HCT116 (cell line): Measurements from ENCODE around the gene LRRC9. TPM values are rescaled to one million over a fixed set of nuclear protein-coding genes. Genes with fewer than 3 reads are reported as not detected.

ENCODE experiments used
- ATAC-seq: fragments of 200-7000 bp; cut with Tn5 transposase; 2 replicates; pipeline ENCODE4 v1.9.1; 2020; ENCODE audit warnings: mild to moderate bottlenecking, moderate library complexity
- BruUV-seq: library from RNA; stranded (reverse); fragments of 400-500 nt; replicated peaks from 2 replicates; lab custom pipeline; 2021; lab: Mats Ljungman, UMichigan
- CTCF ChIA-PET: fragments of 300-600 bp; sonication (Branson Sonifier 250); formaldehyde crosslinking; loops from one replicate; lab custom pipeline; 2021; ENCODE audit warnings: antibody characterized with exemption; lab: Charles Lee
- POLR2A ChIA-PET: fragments of 300-600, 350-600 bp; sonication (Branson Sonifier 250); formaldehyde crosslinking; loops from one replicate; lab custom pipeline; 2021; ENCODE audit warnings: antibody characterized with exemption; lab: Charles Lee
- RAD21 ChIA-PET, 2 experiments: fragments of 300-600 bp; sonication (Branson Sonifier 250); formaldehyde crosslinking; loops; one replicate each; lab custom pipeline; 2023; ENCODE audit warnings: low total read pairs in 2 of 2; ENCODE audit not compliant: uncharacterized antibody in 2 of 2, unreplicated experiment in 2 of 2, low non-redundant PET in 1 of 2; lab: Charles Lee
- DNase-seq: peaks from one replicate; pipeline ENCODE4 v3.0.0-alpha.2; 2010; ENCODE audit warnings: low read depth, low spot score
- H2AFZ ChIP-seq: fragments of 200-600 bp; shearing (Covaris generic), sonication (generic); 2 replicates; pipeline ENCODE4 v1.6.1; 2017; ENCODE audit warnings: low read depth, mixed run types, mixed read lengths, antibody characterized with exemption, low read length; ENCODE audit not compliant: poor library complexity, severe bottlenecking
- H3K27ac ChIP-seq: 2 replicates; pipeline ENCODE4 v1.5.1; 2012; ENCODE audit warnings: low read depth, low read length
- H3K27me3 ChIP-seq: fragments of 200-600 bp; sonication (generic); 2 replicates; pipeline ENCODE4 v1.6.1; 2016; ENCODE audit warnings: mixed run types, low read length, mixed read lengths; ENCODE audit not compliant: insufficient read depth
- H3K36me3 ChIP-seq, 2 experiments: fragments of 200-500 bp in 1 of 2; fragments of 200-600 bp in 1 of 2; sonication (Bioruptor generic) in 1 of 2; sonication (generic) in 1 of 2; 2 replicates each; pipeline versions ENCODE4 v1.5.1 to v1.6.1; 2014 to 2016; ENCODE audit warnings: low read length in 2 of 2, inconsistent platforms in 1 of 2, mixed read lengths in 1 of 2, mixed run types in 1 of 2; ENCODE audit not compliant: insufficient read depth in 2 of 2, control insufficient read depth in 1 of 2
- H3K4me1 ChIP-seq, 2 experiments: fragments of 200-600 bp in 1 of 2; sonication (generic) in 1 of 2; 2 replicates each; pipeline versions ENCODE4 v1.5.1 to v1.6.1; 2012 to 2017; ENCODE audit warnings: low read length in 2 of 2, inconsistent platforms in 1 of 2, mild to moderate bottlenecking in 1 of 2, mixed read lengths in 1 of 2, mixed run types in 1 of 2, moderate library complexity in 1 of 2; ENCODE audit not compliant: insufficient read depth in 2 of 2, control insufficient read depth in 1 of 2
- H3K4me2 ChIP-seq: fragments of 200-600 bp; sonication (generic); 2 replicates; pipeline ENCODE4 v1.6.1; 2017; ENCODE audit warnings: mixed run types, low read length, mixed read lengths
- H3K4me3 ChIP-seq, 2 experiments: fragments of 200-600 bp in 1 of 2; sonication (generic) in 1 of 2; replicated peaks in 1 of 2; 2 replicates each; pipeline ENCODE4 v1.5.1; 2011 to 2016; ENCODE audit warnings: low read length in 2 of 2, control low read depth in 1 of 2, low read depth in 1 of 2, mild to moderate bottlenecking in 1 of 2, mixed read lengths in 1 of 2, mixed run types in 1 of 2
- H3K79me2 ChIP-seq: fragments of 200-600 bp; sonication (generic); 2 replicates; pipeline ENCODE4 v1.6.1; 2017; ENCODE audit warnings: mild to moderate bottlenecking, mixed run types, low read length, moderate library complexity, mixed read lengths; ENCODE audit not compliant: insufficient read depth
- H3K9ac ChIP-seq: fragments of 200-600 bp; sonication (generic); 2 replicates; pipeline ENCODE4 v1.6.1; 2016; ENCODE audit warnings: low read length, mixed read lengths
- H3K9me2 ChIP-seq: fragments of 200-600 bp; sonication (generic), shearing (Covaris generic); 2 replicates; pipeline ENCODE4 v1.6.1; 2017; ENCODE audit warnings: mixed run types, mild to moderate bottlenecking, moderate library complexity; ENCODE audit not compliant: insufficient read depth
- H3K9me3 ChIP-seq, 2 experiments: fragments of 200-500 bp in 1 of 2; fragments of 200-600 bp in 1 of 2; sonication (Bioruptor generic) in 1 of 2; sonication (generic) in 1 of 2; 2 replicates each; pipeline ENCODE4 v1.6.1; 2014 to 2017; ENCODE audit warnings: low read length in 2 of 2, mixed read lengths in 2 of 2, inconsistent platforms in 1 of 2, low read depth in 1 of 2, mild to moderate bottlenecking in 1 of 2, mixed run types in 1 of 2, moderate library complexity in 1 of 2; ENCODE audit not compliant: control insufficient read depth in 1 of 2, insufficient read depth in 1 of 2
- H4K20me1 ChIP-seq: fragments of 200-600 bp; sonication (generic), shearing (Covaris generic); 2 replicates; pipeline ENCODE4 v1.6.1; 2017; ENCODE audit warnings: mixed run types, mild to moderate bottlenecking, moderate library complexity; ENCODE audit not compliant: insufficient read depth
- CBX3 ChIP-seq: IDR thresholded peaks from 2 replicates; pipeline ENCODE4 v1.6.1; 2012; ENCODE audit warnings: low read depth
- CTCF ChIP-seq, 3 experiments: fragments of 200-600 bp in 1 of 3; sonication (generic) in 1 of 3; IDR thresholded peaks in 2 of 3; conservative IDR thresholded peaks in 1 of 3; 2 replicates each; pipeline ENCODE4 v1.5.1; 2012 to 2017; ENCODE audit warnings: low read depth in 2 of 3, low read length in 2 of 3, antibody characterized with exemption in 1 of 3, borderline replicate concordance in 1 of 3, control low read depth in 1 of 3, mild to moderate bottlenecking in 1 of 3, mixed read lengths in 1 of 3, mixed run types in 1 of 3, moderate library complexity in 1 of 3; ENCODE audit not compliant: insufficient read depth in 1 of 3
- ELF1 ChIP-seq: IDR thresholded peaks from 2 replicates; pipeline ENCODE4 v1.6.1; 2012; ENCODE audit warnings: low read depth, borderline replicate concordance
- MAX ChIP-seq: IDR thresholded peaks from 2 replicates; pipeline ENCODE4 v1.6.1; 2012
- POLR2A ChIP-seq: IDR thresholded peaks from 2 replicates; pipeline ENCODE4 v1.7.0; 2011; ENCODE audit warnings: borderline replicate concordance; ENCODE audit not compliant: insufficient read depth, insufficient read length; ENCODE audit errors: extremely low read depth
- RAD21 ChIP-seq: IDR thresholded peaks from 2 replicates; pipeline ENCODE4 v1.6.1; 2012; ENCODE audit warnings: low read depth, mild to moderate bottlenecking
- REST ChIP-seq: IDR thresholded peaks from 2 replicates; pipeline ENCODE4 v1.6.1; 2012; ENCODE audit warnings: low read depth
- ZBTB33 ChIP-seq: IDR thresholded peaks from 2 replicates; pipeline ENCODE4 v1.6.1; 2011; ENCODE audit warnings: mild to moderate bottlenecking, low read length, moderate library complexity; ENCODE audit not compliant: insufficient replicate concordance; ENCODE audit errors: extremely low read depth
- intact Hi-C: fragments of 100-400 bp; cut with micrococcal nuclease; formaldehyde crosslinking; loops from 2 replicates; pipeline ENCODE4 v1.10.0; 2022
- total RNA-seq: library from RNA; stranded (reverse); gene quantifications from one replicate; pipeline ENCODE4 v1.2.1, GENCODE V29; 2021; ENCODE audit not compliant: unreplicated experiment

The LRRC9 gene
- total RNA-seq, 1 experiment from 2014 or later = not detected

GRCh38 chr14:59918824-59919569 is 947 bp upstream of the LRRC9 start:
- no peaks in the 10 kb centered on the region for H3K27me3 ChIP-seq
- H3K9ac ChIP-seq = no peak overlapping the region
- H3K9me2 ChIP-seq = no peaks in the 10 kb centered on the region
- intact Hi-C loops = loop anchor here (1.0 kb wide), 1 partner anchor 287 kb away; no protein-coding TSS in a partner anchor
- RAD21 ChIA-PET = interaction anchor here in 1 of 2 experiments (0.6 kb wide), 1 partner anchor 406 kb away, joined by 4 read pairs; no protein-coding TSS in a partner anchor
- no TSS peak for BruUV-seq
- H3K27ac ChIP-seq = no peak overlapping the region
- H2AFZ ChIP-seq = no peak overlapping the region
- no peaks in the 10 kb centered on the region for H4K20me1 ChIP-seq
- ATAC-seq = no peak; the same call in 1 of the 2 replicates
- H3K36me3 ChIP-seq = no peaks in the 10 kb centered on the region
- POLR2A ChIA-PET = no interaction called here
- H3K4me3 ChIP-seq = no peak overlapping the region
- TF ChIP-seq CTCF (IDR thresholded peaks at IDR 0.05 in 2 of 3, conservative IDR thresholded peaks at IDR 0.05 in 1 of 3; ENCODE audit: borderline replicate concordance in 1 of 3, insufficient read depth in 1 of 3, low read depth in 2 of 3, low read length in 2 of 3) = peak; percentile 34 to 55 (median 37); a peak in 4 of 6 replicates
- TF ChIP-seq MAX = no peak
- peak; percentile 45 for TF ChIP-seq RAD21
- TF ChIP-seq POLR2A = no peak
- no peak for TF ChIP-seq CBX3
- TF ChIP-seq ZBTB33 = no peak
- TF ChIP-seq REST = no peak
- TF ChIP-seq ELF1 = no peak
- H3K79me2 ChIP-seq = no peaks in the 10 kb centered on the region
- peak; percentile 16 for DNase-seq
- H3K9me3 ChIP-seq = no peaks in the 10 kb centered on the region
- no peak overlapping the region for H3K4me2 ChIP-seq
- no peaks in the 10 kb centered on the region for H3K4me1 ChIP-seq
- CTCF ChIA-PET = interaction anchor here (0.8 to 2.7 kb wide), 7 partner anchors 21 to 412 kb away, joined by 3 to 16 read pairs (median 3); no protein-coding TSS in a partner anchor
